HCT116 (cell line): Measurements from ENCODE around the gene MAP1LC3B. TPM values are rescaled to one million over a fixed set of nuclear protein-coding genes. Genes with fewer than 3 reads are reported as not detected.

Source experiments
- ATAC-seq: fragments of 200-7000 bp; cut with Tn5 transposase; 2 replicates; pipeline ENCODE4 v1.9.1; 2020; ENCODE audit warnings: mild to moderate bottlenecking, moderate library complexity
- BruUV-seq: library from RNA; stranded (reverse); fragments of 400-500 nt; replicated peaks from 2 replicates; lab custom pipeline; 2021; lab: Mats Ljungman, UMichigan
- CTCF ChIA-PET: fragments of 300-600 bp; sonication (Branson Sonifier 250); formaldehyde crosslinking; loops from one replicate; lab custom pipeline; 2021; ENCODE audit warnings: antibody characterized with exemption; lab: Charles Lee
- POLR2A ChIA-PET: fragments of 300-600, 350-600 bp; sonication (Branson Sonifier 250); formaldehyde crosslinking; loops from one replicate; lab custom pipeline; 2021; ENCODE audit warnings: antibody characterized with exemption; lab: Charles Lee
- RAD21 ChIA-PET, 2 experiments: fragments of 300-600 bp; sonication (Branson Sonifier 250); formaldehyde crosslinking; loops; one replicate each; lab custom pipeline; 2023; ENCODE audit warnings: low total read pairs in 2 of 2; ENCODE audit not compliant: uncharacterized antibody in 2 of 2, unreplicated experiment in 2 of 2, low non-redundant PET in 1 of 2; lab: Charles Lee
- DNase-seq: peaks from one replicate; pipeline ENCODE4 v3.0.0-alpha.2; 2010; ENCODE audit warnings: low read depth, low spot score
- H2AFZ ChIP-seq: fragments of 200-600 bp; shearing (Covaris generic), sonication (generic); 2 replicates; pipeline ENCODE4 v1.6.1; 2017; ENCODE audit warnings: low read depth, mixed run types, mixed read lengths, antibody characterized with exemption, low read length; ENCODE audit not compliant: poor library complexity, severe bottlenecking
- H3K27ac ChIP-seq: 2 replicates; pipeline ENCODE4 v1.5.1; 2012; ENCODE audit warnings: low read depth, low read length
- H3K27me3 ChIP-seq: fragments of 200-600 bp; sonication (generic); 2 replicates; pipeline ENCODE4 v1.6.1; 2016; ENCODE audit warnings: mixed run types, low read length, mixed read lengths; ENCODE audit not compliant: insufficient read depth
- H3K36me3 ChIP-seq, 2 experiments: fragments of 200-500 bp in 1 of 2; fragments of 200-600 bp in 1 of 2; sonication (Bioruptor generic) in 1 of 2; sonication (generic) in 1 of 2; 2 replicates each; pipeline versions ENCODE4 v1.5.1 to v1.6.1; 2014 to 2016; ENCODE audit warnings: low read length in 2 of 2, inconsistent platforms in 1 of 2, mixed read lengths in 1 of 2, mixed run types in 1 of 2; ENCODE audit not compliant: insufficient read depth in 2 of 2, control insufficient read depth in 1 of 2
- H3K4me1 ChIP-seq, 2 experiments: fragments of 200-600 bp in 1 of 2; sonication (generic) in 1 of 2; 2 replicates each; pipeline versions ENCODE4 v1.5.1 to v1.6.1; 2012 to 2017; ENCODE audit warnings: low read length in 2 of 2, inconsistent platforms in 1 of 2, mild to moderate bottlenecking in 1 of 2, mixed read lengths in 1 of 2, mixed run types in 1 of 2, moderate library complexity in 1 of 2; ENCODE audit not compliant: insufficient read depth in 2 of 2, control insufficient read depth in 1 of 2
- H3K4me2 ChIP-seq: fragments of 200-600 bp; sonication (generic); 2 replicates; pipeline ENCODE4 v1.6.1; 2017; ENCODE audit warnings: mixed run types, low read length, mixed read lengths
- H3K4me3 ChIP-seq, 2 experiments: fragments of 200-600 bp in 1 of 2; sonication (generic) in 1 of 2; replicated peaks in 1 of 2; 2 replicates each; pipeline ENCODE4 v1.5.1; 2011 to 2016; ENCODE audit warnings: low read length in 2 of 2, control low read depth in 1 of 2, low read depth in 1 of 2, mild to moderate bottlenecking in 1 of 2, mixed read lengths in 1 of 2, mixed run types in 1 of 2
- H3K79me2 ChIP-seq: fragments of 200-600 bp; sonication (generic); 2 replicates; pipeline ENCODE4 v1.6.1; 2017; ENCODE audit warnings: mild to moderate bottlenecking, mixed run types, low read length, moderate library complexity, mixed read lengths; ENCODE audit not compliant: insufficient read depth
- H3K9ac ChIP-seq: fragments of 200-600 bp; sonication (generic); 2 replicates; pipeline ENCODE4 v1.6.1; 2016; ENCODE audit warnings: low read length, mixed read lengths
- H3K9me2 ChIP-seq: fragments of 200-600 bp; sonication (generic), shearing (Covaris generic); 2 replicates; pipeline ENCODE4 v1.6.1; 2017; ENCODE audit warnings: mixed run types, mild to moderate bottlenecking, moderate library complexity; ENCODE audit not compliant: insufficient read depth
- H3K9me3 ChIP-seq, 2 experiments: fragments of 200-500 bp in 1 of 2; fragments of 200-600 bp in 1 of 2; sonication (Bioruptor generic) in 1 of 2; sonication (generic) in 1 of 2; 2 replicates each; pipeline ENCODE4 v1.6.1; 2014 to 2017; ENCODE audit warnings: low read length in 2 of 2, mixed read lengths in 2 of 2, inconsistent platforms in 1 of 2, low read depth in 1 of 2, mild to moderate bottlenecking in 1 of 2, mixed run types in 1 of 2, moderate library complexity in 1 of 2; ENCODE audit not compliant: control insufficient read depth in 1 of 2, insufficient read depth in 1 of 2
- H4K20me1 ChIP-seq: fragments of 200-600 bp; sonication (generic), shearing (Covaris generic); 2 replicates; pipeline ENCODE4 v1.6.1; 2017; ENCODE audit warnings: mixed run types, mild to moderate bottlenecking, moderate library complexity; ENCODE audit not compliant: insufficient read depth
- CBX3 ChIP-seq: IDR thresholded peaks from 2 replicates; pipeline ENCODE4 v1.6.1; 2012; ENCODE audit warnings: low read depth
- EGR1 ChIP-seq: IDR thresholded peaks from 2 replicates; pipeline ENCODE4 v1.6.1; 2012; ENCODE audit warnings: low read depth
- RAD21 ChIP-seq: IDR thresholded peaks from 2 replicates; pipeline ENCODE4 v1.6.1; 2012; ENCODE audit warnings: low read depth, mild to moderate bottlenecking
- SP1 ChIP-seq: IDR thresholded peaks from 2 replicates; pipeline ENCODE4 v1.6.1; 2012; ENCODE audit warnings: low read depth
- ZBTB33 ChIP-seq: IDR thresholded peaks from 2 replicates; pipeline ENCODE4 v1.6.1; 2011; ENCODE audit warnings: mild to moderate bottlenecking, low read length, moderate library complexity; ENCODE audit not compliant: insufficient replicate concordance; ENCODE audit errors: extremely low read depth
- intact Hi-C: fragments of 100-400 bp; cut with micrococcal nuclease; formaldehyde crosslinking; loops from 2 replicates; pipeline ENCODE4 v1.10.0; 2022
- total RNA-seq: library from RNA; stranded (reverse); gene quantifications from one replicate; pipeline ENCODE4 v1.2.1, GENCODE V29; 2021; ENCODE audit not compliant: unreplicated experiment
- TF ChIP-seq, protein P1 (sequence below): IDR thresholded peaks from 2 replicates; pipeline ENCODE4 v1.6.1; 2012

The MAP1LC3B gene
- total RNA-seq, 1 experiment from 2014 or later = 93.8 TPM

GRCh38 chr16:87421003-87421912 is 29.1 kb downstream of the MAP1LC3B start:
- Histone ChIP-seq H3K79me2 (peaks cover 5% of the 10 kb centered on the region; the same call in 1 of the 2 replicates), H3K27me3 (no peaks in the 10 kb centered on the region), H3K36me3 (peaks cover 15 to 20% of the 10 kb centered on the region in 2 experiments; a peak in 2 of 4 replicates), H3K27ac (no peak overlapping the region), H3K9ac (no peak overlapping the region), H4K20me1 (no peaks in the 10 kb centered on the region), H3K4me3 (no peak overlapping the region), H3K4me2 (no peak overlapping the region), H2AFZ (no peak overlapping the region), H3K4me1 (no peaks in the 10 kb centered on the region), H3K9me2 (no peaks in the 10 kb centered on the region), H3K9me3 (no peaks in the 10 kb centered on the region)
- intact Hi-C loops = no loop called here
- ChIA-PET POLR2A (no interaction called here), CTCF (interaction anchor here (1.0 to 1.7 kb wide), 4 partner anchors 11 to 215 kb away, joined by 3 to 5 read pairs (median 4); no protein-coding TSS in a partner anchor), RAD21 (no interaction called here)
- TF ChIP-seq ZBTB33 (no peak), RAD21 (no peak), SP1 (no peak), EGR1 (no peak), CBX3 (no peak)
- TF ChIP-seq, protein P1, sequence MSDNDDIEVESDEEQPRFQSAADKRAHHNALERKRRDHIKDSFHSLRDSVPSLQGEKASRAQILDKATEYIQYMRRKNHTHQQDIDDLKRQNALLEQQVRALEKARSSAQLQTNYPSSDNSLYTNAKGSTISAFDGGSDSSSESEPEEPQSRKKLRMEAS = no peak
- DNase-seq (no peak), ATAC-seq (no peak)
- no TSS peak for BruUV-seq
